ENCODE measurements around the gene HELZ.
"Not testable (repeated sequence)": the region's sequence is repeated elsewhere in the genome, so short reads cannot be mapped to it uniquely, and the experiment has no call there.

Gene HELZ, protein sequence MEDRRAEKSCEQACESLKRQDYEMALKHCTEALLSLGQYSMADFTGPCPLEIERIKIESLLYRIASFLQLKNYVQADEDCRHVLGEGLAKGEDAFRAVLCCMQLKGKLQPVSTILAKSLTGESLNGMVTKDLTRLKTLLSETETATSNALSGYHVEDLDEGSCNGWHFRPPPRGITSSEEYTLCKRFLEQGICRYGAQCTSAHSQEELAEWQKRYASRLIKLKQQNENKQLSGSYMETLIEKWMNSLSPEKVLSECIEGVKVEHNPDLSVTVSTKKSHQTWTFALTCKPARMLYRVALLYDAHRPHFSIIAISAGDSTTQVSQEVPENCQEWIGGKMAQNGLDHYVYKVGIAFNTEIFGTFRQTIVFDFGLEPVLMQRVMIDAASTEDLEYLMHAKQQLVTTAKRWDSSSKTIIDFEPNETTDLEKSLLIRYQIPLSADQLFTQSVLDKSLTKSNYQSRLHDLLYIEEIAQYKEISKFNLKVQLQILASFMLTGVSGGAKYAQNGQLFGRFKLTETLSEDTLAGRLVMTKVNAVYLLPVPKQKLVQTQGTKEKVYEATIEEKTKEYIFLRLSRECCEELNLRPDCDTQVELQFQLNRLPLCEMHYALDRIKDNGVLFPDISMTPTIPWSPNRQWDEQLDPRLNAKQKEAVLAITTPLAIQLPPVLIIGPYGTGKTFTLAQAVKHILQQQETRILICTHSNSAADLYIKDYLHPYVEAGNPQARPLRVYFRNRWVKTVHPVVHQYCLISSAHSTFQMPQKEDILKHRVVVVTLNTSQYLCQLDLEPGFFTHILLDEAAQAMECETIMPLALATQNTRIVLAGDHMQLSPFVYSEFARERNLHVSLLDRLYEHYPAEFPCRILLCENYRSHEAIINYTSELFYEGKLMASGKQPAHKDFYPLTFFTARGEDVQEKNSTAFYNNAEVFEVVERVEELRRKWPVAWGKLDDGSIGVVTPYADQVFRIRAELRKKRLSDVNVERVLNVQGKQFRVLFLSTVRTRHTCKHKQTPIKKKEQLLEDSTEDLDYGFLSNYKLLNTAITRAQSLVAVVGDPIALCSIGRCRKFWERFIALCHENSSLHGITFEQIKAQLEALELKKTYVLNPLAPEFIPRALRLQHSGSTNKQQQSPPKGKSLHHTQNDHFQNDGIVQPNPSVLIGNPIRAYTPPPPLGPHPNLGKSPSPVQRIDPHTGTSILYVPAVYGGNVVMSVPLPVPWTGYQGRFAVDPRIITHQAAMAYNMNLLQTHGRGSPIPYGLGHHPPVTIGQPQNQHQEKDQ (N-terminal part only)

GRCh38 chr17:67245073-67245693 is at the start of gene HELZ:
Gene HELZ, minus strand, starts transcription at chr17:67245196. Its CDS starts 26,392 bp downstream, at chr17:67218804.
- DNase-seq, result peak; percentile 88

DNA sequence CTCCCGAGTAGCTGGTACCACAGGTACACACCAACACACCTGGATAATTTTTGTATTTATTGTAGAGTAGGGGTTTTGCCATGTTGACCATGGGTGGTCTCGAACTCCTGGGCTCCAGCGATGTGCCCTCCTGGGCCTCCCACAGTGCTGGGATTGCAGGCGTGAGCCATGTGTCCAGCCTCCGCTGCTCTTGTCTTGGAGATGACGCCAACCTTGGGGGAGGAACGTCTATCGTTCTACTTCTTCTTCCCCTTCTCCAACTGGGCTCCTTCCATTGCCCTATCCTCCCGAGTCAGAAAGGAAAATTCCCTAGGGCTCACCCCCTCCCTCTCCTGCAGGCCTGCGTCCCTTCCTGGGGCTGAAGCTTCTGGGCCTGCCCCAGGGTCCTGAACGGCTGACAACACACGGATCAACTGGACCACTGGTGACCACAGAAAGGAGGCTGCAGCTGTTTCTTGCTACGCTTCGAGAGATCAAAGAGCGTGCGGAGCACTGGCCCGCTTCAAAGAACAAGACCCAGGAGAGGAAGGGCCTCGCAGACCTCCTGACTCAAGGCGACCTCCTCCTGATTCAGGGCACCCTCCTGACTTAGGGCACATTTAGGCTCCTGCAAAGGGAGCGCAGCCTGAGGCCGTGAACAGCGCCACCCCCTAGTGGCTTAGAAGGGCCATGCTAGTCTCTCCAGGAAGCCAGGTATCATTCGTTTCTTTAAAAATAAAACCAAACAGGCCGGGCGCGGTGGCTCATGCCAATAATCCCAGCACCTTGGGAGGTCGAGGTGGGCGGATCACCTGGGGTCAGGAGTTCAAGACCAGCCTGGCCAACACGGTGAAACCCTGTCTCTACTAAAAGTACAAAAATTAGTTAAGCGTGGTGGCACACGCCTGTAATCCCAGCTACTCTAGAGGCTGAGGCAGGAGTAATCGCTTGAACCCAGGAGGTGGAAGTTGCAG is 48.5 kb upstream of the HELZ start:
- DNase-seq, result peak; percentile 76

DNA sequence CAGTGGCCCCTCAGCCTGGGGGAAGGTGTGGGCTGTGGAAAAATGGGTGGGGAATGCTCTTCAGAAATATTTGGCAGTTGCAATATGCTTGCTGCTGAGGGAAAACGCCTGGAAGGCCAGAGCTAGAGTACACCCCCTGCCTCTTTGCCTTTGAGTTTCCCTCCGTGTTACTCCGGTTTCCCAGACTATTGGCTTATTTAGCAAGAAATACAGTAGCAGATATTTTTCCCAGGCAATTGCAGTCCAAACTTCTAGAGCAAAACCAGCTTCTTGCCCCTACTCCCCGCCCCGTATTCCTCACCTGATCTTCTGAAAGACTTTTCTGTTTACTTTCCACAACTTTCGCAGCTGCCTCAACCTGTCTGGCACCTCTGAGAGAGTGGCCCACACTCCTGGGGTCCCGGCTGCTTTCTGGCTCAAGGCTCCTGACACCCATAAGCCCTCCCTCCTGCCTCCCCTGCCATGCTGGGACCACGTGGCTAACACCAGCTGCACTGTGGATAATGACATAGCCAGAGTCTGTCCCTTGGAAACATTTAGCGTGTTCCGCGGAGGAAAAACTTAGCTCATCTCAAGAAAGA is 45.8 kb upstream of the HELZ start:
- no peak for DNase-seq

DNA sequence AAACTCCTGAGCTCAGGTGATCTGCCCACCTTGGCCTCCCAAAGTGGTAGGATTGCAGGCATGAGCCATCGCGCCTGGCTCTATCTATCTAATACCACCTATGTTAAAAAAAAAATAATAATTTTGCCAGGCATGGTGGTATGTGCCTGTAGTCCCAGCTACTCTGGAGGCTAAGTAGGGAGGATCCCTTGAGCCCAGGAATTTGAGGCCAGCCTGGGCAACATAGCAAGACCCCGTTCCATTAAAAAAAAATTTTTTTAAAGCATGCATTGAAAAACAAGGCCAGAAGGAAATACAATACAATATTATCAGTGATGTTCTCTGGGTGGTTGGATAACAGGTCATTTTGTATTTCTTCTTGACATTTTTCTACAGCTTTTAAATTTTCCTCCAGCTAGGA is 45.2 kb upstream of the HELZ start:
- no peak for DNase-seq

DNA sequence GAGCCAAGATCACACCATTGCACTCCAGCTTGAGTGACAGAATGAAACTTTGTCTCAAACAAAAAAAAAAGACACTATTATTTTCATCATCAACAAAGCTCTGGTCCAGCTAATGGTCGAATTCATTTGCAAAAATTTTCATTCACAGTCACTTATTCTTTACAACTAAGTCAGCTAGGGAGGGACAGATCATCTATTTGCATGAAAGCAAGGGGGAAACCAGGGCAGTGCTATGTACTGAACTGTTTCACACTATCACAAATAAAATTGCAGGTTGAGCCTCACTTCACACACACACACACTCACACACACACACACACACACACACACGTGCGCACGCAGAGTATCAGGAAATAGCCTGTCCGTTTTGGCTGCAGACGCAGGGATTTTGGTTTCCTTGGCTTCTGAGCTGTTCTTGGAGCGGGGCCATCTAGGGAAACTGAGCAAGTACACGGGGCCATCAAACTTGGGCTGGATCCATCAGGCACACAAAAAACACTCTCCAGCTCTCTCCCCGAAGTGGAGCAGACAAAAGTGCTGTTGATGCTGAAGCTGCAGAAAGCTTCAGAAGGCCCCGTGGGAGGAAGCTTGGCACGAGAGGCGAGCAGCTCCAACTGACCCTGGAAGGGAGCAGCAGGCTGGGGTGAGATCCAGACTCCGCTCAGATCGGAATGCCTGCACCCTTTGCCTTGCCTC is 44.3 kb upstream of the HELZ start:
- no peak for DNase-seq

GRCh38 chr17:67286826-67287225 is 41.8 kb upstream of the HELZ start:
- DNase-seq, result not testable (repeated sequence)

DNA sequence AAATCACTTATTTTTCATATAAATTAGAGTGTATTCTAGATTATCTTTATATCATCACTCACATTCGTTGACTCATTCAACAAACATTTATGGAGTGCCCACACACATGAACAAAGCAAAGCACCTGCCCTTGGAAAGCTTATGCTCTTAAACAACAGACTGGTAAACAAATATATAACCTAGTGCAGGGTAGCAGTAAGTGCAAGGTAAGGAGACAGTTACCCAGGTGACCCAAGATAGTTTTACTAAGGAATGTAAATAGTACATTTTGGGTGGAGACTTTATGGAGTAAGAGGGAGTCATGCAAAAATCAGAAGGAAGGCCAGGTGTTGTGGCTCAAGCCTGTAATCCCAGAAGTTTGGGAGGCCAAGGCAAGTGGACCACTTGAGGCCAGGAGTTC is 40.4 kb upstream of the HELZ start:
- no peak for DNase-seq

- DNase-seq, result peak; percentile 65
Observed at GRCh38 chr17:67283731-67284516, 38.9 kb upstream of the HELZ start.

DNA sequence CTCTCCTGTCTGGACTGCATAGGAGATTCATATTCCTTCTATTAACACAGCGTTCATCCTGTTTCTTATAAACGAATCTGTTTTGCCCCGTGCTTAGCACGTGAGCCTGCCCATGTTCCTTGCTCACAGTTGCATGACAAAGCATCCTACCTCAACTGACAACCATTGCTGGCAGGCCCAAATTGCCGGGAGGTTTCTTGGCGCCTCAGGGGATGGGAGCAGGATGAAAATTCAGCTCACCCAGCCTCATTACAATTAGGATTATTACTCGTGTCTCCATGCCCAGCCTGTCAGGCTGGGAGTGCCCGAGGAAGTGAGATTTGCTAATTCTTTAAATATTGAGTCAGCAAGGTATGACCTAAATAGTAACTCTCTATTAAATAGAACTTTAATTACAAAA is 36.7 kb upstream of the HELZ start:
- DNase-seq, result no peak

- DNase-seq, result no peak
Observed at GRCh38 chr17:67281053-67281452, 36.1 kb upstream of the HELZ start.

- DNase-seq, result no peak
Observed at GRCh38 chr17:67280279-67280678, 35.3 kb upstream of the HELZ start.

GRCh38 chr17:67279115-67279514 is 34.1 kb upstream of the HELZ start:
- DNase-seq, result no peak

GRCh38 chr17:67278363-67278762 is 33.4 kb upstream of the HELZ start:
- no peak for DNase-seq

- no peak for DNase-seq
Observed at GRCh38 chr17:67276075-67276474, 31.1 kb upstream of the HELZ start.

GRCh38 chr17:67274466-67274865 is 29.5 kb upstream of the HELZ start:
- no peak for DNase-seq

DNA sequence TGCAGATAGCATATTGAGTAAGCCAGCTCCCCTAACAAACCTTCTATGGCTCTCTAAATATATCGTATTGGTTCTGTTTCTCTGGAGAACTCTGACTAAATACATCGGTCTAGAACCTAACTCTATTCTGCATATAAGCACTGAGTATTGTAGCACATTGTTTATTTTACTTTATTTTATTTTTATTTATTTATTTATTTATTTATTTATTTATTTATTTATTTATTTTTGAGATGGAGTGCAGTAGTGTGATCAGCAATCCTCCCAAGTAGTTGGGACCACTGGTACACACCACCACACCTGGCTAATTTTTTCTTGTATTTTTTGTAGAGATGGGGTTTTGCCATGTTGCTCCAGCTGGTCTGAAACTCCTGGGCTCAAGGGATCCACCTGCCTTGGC is 28.9 kb upstream of the HELZ start:
- no peak for DNase-seq

DNA sequence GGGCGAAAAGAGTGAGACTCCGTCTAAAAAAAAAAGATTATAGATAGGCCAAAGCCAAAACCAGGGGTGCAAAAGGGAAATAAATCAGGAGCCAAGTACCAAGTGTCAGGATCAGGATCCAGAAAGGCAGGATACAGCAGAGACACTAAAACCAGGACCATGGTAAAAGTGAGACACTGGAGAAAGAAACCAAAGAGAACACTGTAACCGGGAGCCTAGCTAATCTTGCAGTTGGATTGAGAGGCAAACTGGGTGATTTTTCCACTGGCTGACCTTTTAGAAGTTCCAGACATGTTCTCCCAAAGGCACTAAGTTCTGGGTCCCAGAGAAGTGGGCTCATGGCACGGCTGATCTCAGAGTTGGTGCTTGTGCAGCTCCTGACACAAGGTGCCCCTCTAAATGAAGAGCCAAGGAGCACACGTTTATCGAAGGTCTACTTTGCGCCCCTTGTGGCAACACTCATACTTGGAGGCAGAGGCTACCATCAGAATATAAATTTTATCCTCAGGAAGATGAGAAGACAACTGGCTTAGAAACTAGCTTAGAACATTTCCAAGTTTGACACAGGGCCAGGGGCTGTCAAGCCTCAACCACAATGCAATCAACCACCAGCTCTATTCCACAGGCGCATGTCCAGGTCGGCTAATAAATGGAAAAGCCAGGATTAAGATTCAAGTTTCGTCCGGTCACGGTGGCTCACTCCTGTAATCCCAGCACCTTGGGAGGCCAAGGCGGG is 27.5 kb upstream of the HELZ start:
- DNase-seq, result peak; percentile 13

DNA sequence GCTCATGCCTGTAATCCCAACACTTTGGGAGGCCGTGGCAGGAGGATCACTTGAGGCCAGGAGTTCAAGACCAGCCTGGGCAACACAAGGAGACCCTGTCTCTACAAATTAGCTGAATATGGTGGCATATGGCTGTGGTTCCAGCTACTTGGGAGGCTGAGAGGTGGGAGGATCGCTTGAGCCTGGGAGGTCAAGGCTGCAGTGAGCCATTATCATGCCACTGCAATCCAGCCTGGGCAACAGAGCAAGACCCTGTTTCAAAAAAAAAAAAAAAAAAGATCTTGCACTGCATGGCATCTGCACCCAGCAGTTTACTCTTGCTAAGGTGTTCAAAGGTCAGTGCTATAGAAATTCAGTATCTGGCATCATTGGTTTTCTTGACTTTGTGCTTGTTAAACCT is 26.2 kb upstream of the HELZ start:
- not testable (repeated sequence) for DNase-seq

DNA sequence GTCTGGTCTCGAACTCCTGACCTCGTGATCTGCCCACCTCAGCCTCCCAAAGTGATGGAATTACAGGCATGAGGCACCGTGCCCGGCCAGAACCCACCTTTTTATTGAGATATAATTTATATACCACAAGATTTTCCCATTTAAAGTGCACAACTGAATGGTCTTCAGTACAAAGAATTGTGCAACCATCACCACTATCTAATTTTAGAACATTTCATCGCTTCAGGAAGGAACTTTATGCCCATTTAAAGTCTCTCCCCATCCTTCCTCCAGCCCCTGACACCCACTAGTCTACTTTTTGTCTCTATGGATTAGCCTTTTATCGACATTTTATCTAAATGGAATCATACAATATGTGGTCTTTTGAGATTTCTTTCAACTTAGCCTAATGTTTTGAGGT is 25.4 kb upstream of the HELZ start:
- no peak for DNase-seq

Data from suppressor macrophage treated with lipopolysaccharide for 4 hours (primary cell).